NOMO-1 (cell line): ENCODE results near the gene PHRF1.

ENCODE experiments used
- DNase-seq, 2 experiments: peaks; one replicate each; lab custom pipeline; 2025; ENCODE audit not compliant: unreplicated experiment in 2 of 2; lab: John Stamatoyannopoulos, UW

Gene PHRF1

DNA sequence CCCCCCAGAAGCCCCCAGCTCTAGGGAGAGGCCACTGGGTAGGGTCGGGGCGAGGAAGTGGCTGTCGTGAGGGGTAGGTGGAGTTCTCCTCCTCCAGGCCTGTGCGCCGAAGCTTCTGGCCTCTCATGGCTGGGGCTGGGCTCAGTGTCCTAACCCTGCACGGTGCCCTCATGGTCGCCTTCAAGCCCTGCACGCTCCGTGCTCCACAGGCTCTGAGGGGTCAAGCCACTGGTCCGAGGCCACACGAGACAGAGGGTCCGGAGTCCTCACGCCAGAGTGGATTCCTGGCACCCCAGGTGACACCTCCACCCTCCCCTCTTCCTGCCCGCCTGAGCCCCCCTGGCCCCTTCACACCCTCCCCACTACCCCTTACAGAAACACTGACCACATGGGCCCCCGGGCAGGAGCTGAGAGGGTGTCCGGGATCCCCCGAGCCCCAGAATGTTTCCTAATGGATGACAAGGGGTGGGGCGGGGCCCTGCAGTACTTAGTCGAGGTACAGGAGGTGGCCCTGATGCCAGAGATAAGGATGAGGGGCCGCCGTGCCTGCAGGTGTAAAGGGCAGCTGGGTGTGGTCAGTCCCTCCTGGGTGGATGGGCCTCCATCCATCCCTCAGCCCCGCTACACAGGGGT is 49.5 kb downstream of the PHRF1 start:
- DNase-seq = no peak

DNA sequence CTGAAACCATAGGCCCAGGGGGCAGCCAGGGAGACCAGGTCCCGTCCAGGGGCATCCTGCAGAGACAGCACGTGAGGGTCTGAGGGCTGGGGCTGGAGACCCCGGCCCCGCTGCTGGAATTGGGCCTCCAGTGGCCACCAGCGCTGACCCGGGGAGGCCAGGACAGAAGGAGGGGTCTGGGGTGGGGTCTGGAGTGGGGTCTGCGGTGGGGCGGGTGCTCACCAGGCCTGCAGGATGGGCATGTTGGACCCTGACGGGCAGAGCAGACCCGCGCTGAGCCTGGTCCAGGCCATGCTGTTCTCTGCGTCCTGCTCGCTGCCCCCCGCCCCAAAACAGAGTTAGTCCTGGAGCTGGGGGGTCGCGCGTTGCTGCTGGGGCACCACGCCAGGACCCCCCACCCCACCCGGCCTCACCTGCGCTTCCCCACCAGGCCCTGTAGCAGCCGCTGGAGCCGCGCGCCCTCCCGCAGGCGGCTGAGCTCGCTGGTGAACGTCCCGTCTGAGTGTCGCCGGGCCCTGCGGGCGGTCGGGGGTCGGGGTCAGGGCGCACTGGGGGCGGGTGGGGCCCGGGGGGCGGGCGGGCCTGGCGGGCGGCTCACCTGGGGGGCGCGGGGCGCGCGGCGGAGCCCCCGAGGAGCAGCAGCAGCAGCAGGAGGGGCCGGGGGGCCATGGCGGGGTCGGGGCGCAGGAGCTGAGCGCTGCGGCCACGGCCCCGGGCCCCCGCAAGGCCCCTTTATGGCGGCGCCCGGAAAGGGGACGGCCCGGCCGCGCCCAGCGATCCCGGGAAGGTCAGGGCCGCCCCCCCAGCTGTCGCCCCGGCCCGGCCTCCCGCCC is 50.4 kb downstream of the PHRF1 start, which contains the start of gene SCT:
Gene SCT (minus strand): TSS at position 707 of the 833 bp plus-strand sequence. CDS start 38 bp downstream, at position 669.
- no peak for DNase-seq

DNA sequence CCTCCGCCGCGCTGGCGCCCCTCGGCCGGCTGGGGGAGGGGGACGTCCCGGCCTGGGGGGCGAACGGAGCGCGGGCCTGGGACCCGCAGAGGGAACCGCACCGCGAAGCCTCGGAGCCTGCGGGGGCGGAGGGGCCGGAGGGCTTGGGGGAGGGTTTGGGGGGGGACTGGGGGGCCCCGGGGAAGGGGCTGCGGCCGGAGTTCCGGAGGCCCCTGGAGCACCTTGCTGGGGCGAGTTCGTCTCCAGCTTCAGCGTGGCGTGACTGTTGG is 51.0 kb downstream of the PHRF1 start:
- no peak for DNase-seq

DNA sequence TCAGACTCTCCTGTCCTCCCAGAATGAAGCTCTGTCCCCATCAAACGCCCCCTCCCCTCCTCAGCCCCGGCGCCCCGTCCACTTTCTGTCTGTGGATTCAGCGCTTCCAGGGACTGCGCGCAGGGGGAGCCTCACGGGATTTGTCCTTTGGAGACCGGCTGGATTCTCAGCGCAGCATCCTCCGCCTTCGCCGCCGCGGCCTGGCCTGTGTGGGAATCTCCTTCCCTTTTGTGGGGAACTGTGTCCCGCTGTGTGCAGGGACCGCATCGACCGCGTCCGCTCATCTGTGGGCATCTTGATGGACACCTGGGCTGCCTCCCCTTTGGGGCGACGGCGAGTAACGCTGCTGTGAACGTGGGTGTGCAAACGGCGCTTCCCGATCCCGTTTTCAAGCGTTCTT is 51.8 kb downstream of the PHRF1 start:
- DNase-seq = no peak

DNA sequence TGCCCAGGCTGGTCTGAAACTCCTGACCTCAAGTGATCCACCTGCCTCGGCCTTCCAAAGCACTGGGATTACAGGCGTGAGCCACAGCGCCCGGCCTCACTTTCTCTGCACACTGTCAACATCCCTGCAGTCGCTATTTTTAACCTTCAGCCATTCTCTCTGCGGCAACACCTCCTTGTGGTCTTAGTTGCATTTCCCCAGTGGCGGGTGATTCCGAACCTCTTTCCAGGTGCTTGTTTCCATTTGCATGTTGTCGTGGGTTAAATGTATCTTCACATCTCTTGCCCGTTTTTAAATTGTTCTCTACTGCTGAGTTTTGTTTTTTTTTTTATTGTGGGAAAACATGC is 52.9 kb downstream of the PHRF1 start:
- peak; percentile 14 to 33 for DNase-seq

DNA sequence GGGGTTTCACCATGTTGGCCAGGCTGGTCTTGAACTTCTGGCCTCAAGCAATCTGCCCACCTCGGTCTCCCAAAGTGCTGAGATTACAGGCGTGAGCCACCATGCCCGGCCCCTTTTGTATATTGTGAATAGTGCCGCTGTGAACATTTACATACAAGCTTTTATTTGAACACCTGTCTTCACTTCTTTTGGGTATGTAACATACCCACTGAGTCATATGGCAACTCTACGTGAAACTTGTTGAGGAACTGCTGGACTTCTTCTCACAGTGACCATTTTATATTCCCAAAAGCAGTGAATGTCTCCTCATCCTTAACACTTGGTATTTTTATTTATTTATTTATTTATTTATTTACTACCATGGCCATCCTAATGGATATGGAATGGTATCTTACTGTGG is 54.6 kb downstream of the PHRF1 start:
- no peak for DNase-seq

DNA sequence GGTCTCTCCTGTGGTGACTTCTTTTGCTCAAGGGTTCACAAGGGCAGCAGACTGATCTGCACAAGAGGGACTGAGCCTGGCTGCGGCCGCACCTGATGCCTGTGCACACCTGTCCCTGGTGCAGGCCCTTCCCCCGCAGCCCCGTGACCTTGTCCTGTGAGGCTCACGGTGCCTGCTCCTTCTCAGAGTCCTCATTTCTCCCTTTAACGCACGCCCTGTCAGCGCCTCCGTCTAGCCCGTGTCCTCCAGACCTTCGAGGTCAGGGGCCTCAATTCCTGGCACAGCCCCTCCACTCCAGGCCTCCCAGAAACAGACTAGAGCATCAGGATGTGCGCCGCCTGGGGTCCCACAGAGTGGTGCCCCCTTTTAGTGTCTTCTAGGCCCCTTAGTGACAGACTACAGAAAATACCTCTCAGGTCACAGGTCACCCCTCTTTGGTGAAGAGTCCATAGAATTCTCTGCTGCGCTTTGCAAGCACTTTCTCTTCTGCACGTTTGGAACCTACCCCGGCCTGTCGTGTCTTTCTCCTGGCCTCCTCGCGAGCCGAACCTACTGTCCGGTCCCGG is 59.8 kb downstream of the PHRF1 start:
- DNase-seq = no peak

DNA sequence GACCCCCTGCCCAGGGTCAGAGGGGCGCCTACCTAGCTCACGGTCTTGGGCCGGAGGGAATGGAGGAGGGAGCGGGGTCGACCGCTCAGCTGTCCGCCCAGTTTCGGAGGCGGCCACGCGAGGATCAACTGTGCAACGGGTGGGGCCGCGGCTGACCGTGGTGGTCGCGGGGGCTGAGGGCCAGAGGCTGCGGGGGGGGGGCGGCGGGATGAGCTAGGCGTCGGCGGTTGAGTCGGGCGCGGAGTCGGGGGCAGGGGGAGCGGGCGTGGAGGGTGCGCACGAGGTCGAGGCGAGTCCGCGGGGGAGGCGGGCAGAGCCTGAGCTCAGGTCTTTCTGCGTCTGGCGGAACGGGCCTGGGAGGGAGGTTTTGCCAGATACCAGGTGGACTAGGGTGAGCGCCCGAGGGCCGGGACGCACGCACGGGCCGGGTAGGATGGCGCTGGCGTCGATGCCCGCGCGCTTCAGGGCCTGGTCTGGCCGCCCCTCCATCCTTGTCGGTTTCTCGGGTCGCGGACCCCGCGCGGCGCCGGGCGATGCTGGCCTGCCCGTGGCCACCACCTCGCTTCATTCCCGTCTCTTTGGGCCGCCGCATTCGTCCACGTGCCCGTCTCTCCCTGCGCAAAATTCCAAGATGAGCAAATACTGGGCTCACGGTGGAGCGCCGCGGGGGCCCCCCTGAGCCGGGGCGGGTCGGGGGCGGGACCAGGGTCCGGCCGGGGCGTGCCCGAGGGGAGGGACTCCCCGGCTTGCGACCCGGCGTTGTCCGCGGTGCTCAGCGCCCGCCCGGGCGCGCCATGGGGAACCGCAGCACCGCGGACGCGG is 60.5 kb downstream of the PHRF1 start, which contains the start of gene DRD4:
Gene DRD4 (plus strand): TSS at position 759 of the 822 bp plus-strand sequence. CDS start 36 bp downstream, at position 795.
- DNase-seq = no peak

DNA sequence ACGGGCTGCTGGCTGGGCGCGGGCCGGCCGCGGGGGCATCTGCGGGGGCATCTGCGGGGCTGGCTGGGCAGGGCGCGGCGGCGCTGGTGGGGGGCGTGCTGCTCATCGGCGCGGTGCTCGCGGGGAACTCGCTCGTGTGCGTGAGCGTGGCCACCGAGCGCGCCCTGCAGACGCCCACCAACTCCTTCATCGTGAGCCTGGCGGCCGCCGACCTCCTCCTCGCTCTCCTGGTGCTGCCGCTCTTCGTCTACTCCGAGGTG is 61.0 kb downstream of the PHRF1 start:
- no peak for DNase-seq

DNA sequence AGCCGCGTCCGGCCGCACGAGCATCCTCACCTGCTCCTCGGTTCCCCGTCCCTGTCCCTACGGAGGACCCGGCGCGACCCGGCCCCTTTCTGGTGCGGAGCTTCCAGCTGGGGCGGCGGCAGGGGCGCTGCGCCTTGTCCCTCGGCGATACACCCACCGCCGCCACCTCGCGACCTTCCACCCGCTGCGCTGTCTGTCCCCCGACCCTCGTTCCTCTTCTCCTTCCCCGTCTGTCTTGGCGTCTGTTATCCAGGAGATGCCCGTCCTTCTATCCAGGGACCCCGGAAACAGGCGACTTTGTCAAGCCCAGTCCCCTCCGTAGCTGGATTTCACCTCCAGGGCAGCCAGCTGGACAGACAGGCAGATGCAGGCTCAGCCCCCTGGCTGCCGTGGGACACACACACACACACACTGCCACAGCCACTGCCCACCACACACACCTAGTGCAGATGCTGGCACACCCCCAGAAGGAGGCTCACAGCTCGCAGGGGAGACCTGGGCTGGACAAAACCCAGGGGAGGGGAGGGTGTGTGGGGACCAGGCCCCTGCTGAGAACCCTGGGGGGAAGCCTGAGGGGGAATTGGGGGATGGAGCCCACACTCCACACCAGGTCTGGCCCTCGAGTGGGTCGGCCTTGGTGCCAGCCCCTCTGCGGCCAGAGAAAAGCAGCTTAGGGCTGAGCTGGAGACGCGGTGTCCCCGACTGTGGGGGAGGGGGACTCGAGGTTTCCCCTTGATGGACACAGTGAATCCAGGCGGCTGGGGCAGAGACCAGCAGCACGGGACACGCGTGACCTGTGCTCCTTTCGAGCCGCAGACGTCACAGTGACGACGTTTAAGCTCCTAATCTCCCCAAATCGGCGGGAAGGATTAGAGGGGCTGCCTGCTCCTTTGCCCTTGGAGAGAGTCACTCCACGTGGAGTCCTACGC is 61.6 kb downstream of the PHRF1 start:
- DNase-seq = no peak

DNA sequence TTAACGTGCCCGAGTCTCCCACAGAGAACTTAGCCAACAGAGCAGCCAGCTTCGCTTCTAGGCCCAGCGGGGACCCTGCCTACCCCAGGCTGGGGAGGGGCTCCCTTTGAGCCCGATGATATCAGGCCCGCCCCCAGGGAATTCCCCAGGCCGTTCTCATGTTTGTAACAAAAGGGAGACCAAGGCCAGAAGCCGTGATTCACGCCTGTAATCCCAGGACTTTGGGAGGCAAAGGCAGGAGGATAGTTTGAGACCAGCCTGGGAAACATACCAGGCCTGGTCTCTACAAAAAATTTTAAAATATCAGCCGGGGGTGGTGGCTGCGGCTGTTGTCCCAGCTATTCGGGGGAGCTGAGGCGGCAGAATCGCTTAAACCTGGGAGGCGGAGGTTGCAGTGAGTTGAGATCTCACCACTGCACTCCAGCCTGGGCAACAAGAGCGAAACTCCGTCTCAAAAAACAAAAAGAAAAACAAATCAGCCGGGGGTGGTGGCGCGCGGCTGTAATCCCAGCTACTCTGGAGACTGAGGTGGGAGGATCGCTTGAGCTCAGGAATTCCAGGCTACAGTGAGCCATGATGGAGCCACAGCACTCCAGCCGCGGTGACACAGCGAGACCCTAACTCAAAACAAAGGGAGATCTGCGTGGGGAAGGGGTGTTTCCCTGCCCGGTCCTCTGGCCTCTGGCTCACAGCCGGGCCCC is 62.5 kb downstream of the PHRF1 start:
- DNase-seq = no peak

DNA sequence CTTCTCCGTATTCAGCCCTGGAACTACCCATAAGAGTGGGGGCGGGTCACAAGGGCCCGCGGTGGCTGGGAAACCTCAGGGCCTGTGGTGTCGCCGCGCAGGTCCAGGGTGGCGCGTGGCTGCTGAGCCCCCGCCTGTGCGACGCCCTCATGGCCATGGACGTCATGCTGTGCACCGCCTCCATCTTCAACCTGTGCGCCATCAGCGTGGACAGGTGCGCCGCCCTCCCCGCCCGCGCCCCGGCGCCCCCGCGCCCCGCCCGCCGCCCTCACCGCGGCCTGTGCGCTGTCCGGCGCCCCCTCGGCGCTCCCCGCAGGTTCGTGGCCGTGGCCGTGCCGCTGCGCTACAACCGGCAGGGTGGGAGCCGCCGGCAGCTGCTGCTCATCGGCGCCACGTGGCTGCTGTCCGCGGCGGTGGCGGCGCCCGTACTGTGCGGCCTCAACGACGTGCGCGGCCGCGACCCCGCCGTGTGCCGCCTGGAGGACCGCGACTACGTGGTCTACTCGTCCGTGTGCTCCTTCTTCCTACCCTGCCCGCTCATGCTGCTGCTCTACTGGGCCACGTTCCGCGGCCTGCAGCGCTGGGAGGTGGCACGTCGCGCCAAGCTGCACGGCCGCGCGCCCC is 63.2 kb downstream of the PHRF1 start:
- no peak for DNase-seq

DNA sequence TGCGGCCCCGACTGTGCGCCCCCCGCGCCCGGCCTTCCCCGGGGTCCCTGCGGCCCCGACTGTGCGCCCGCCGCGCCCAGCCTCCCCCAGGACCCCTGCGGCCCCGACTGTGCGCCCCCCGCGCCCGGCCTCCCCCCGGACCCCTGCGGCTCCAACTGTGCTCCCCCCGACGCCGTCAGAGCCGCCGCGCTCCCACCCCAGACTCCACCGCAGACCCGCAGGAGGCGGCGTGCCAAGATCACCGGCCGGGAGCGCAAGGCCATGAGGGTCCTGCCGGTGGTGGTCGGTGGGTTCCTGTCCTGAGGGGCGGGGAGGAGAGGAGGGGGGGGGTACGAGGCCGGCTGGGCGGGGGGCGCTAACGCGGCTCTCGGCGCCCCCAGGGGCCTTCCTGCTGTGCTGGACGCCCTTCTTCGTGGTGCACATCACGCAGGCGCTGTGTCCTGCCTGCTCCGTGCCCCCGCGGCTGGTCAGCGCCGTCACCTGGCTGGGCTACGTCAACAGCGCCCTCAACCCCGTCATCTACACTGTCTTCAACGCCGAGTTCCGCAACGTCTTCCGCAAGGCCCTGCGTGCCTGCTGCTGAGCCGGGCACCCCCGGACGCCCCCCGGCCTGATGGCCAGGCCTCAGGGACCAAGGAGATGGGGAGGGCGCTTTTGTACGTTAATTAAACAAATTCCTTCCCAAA is 63.9 kb downstream of the PHRF1 start:
- DNase-seq = no peak

DNA sequence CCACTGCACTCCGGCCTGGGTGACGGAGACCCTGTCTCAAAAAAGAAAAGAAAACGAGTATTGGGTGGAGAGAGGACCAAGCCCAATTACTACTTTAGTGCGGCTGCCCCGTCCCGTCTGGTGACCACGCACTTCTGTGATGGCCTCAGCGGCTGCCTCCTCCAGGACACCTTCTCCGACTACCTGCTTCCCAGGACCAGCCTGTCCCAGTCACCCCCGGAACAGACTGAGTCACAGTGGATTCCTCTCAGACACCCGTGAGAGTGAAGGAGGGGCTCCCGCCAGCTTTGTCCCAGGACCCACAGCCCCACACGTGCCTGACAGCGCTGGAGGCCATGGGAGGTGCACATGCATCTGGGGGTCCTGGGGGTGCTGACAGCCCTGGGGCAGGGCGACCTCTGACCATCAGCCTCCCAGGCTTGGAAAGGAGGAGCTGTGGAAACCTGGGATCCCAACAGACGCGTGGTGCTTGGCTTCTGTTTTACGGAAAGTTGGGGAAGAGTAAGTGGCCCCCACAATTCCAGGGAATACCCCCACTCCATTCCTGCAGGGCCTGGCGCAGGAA is 65.6 kb downstream of the PHRF1 start:
- no peak for DNase-seq

DNA sequence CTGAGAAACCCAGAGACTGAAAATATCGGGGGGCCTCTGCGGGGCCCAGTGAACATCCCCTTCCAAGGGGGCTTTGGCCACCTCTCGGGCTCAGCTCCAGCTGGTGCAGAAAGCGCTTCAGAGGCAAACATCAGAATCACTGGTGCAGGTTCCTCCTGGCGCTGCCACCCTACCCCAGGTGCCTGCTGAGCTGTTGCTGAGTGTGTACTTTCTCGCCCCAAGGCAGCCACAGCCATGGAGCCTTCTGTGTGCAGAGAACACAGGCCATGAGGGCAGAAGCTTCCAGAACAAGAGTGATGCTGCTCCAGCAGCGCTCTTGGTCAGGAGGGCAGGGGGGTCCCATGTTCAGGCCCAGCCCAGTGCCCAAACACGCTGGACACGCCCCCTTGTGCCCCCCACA is 67.1 kb downstream of the PHRF1 start:
- no peak for DNase-seq

DNA sequence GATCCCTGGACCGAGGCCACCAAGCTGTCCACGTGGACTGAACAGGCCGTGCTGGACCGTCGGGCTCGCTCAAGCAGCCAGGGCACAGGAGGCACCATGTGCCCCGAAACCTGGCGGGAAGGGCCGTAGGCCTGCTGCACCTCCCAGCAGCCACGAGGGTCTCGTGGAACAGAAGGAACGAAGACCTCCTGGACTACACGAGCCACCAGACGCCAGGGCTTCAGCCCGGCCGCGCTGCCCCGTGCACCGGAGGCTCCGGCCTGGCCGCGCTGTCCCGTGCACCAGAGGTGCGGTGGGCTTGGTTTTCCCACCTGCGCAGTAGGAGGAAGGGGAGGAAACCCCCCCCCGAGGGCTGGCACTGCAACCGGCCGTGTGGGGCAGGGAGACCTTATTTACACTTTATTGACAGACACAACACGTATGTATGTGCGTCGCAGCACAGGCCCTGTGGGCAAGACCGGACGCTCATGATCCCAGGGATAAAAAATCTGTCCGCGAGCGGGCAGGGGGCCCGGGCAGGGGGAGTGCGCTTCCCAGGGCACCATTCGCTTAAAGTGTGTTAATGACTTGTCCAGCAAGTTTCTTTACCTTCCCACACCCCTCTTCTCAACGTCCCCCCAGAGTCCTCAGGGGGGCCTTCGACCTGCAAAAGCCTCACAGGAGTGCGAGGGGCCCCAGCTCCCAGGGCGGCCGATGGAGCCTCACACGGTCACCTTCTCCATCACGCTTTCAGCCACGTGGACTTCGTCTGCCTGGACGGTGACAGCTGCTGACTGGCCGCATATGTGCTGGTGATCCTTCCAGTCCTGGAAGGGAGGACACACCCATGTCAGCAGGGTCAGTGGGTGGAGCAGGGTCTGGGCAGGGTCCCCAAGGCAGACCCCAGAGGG is 67.8 kb downstream of the PHRF1 start:
- DNase-seq = no peak

DNA sequence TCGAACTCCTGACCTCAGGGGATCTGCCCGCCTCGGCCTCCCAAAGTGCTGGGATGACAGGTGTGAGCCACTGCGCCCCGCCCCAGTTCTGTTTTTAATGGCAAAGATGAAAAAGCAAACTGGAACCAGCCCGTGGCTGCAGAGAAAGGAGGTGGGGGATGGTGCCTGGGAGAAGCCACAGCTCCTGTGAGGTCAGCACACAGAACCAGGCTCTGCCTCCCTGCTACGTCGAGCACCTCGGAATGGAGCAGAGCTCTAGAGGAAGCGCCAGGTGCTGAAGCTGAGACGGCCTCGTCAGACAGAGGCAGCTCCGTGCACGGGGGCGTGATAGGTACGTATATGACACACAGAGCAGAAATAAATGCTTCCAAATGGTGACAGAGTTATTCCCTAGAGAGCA is 69.3 kb downstream of the PHRF1 start:
- DNase-seq = no peak

DNA sequence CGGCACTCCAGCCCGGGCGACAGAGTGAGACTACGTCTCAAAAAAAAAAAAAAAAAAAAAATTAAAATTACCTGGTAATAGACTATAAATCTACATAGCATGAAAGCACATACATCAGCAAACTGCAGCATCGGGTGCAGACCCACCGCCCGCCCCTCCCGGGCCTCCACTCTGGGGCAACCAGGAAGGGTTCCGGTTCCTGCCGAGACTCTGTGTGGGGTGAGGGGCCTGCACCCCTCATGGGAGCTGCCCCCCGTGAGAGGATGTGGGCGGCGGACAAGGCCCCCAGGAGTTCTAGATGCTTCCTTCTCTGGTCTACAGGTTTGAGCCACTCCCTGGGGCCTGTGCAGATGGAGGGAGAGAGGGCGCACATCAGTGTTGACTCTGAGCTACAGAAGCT is 69.9 kb downstream of the PHRF1 start:
- DNase-seq = no peak
